ENCODE results near the gene ATRIP.

- TF ChIP-seq, protein P1, sequence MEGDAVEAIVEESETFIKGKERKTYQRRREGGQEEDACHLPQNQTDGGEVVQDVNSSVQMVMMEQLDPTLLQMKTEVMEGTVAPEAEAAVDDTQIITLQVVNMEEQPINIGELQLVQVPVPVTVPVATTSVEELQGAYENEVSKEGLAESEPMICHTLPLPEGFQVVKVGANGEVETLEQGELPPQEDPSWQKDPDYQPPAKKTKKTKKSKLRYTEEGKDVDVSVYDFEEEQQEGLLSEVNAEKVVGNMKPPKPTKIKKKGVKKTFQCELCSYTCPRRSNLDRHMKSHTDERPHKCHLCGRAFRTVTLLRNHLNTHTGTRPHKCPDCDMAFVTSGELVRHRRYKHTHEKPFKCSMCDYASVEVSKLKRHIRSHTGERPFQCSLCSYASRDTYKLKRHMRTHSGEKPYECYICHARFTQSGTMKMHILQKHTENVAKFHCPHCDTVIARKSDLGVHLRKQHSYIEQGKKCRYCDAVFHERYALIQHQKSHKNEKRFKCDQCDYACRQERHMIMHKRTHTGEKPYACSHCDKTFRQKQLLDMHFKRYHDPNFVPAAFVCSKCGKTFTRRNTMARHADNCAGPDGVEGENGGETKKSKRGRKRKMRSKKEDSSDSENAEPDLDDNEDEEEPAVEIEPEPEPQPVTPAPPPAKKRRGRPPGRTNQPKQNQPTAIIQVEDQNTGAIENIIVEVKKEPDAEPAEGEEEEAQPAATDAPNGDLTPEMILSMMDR (IDR thresholded peaks at IDR 0.05; ENCODE audit: poor library complexity, severe bottlenecking) = no peak
- TF ChIP-seq RAD21 (conservative IDR thresholded peaks at IDR 0.05) (no peak), POLR2AphosphoS5 (IDR thresholded peaks at IDR 0.05) (no peak), MXI1 (conservative IDR thresholded peaks at IDR 0.05; ENCODE audit: poor library complexity, severe bottlenecking) (no peak), EZH2 (IDR thresholded peaks at IDR 0.05; ENCODE audit: borderline replicate concordance, insufficient read depth, low read length, poor library complexity, severe bottlenecking) (no peak), EP300 (conservative IDR thresholded peaks at IDR 0.05; ENCODE audit: poor library complexity, severe bottlenecking) (no peak)
Observed at GRCh38 chr3:48505146-48505545, 58.6 kb downstream of the ATRIP start.

Data from neural cell (in vitro differentiated cells).